Endodermal cell (in vitro differentiated cells): ENCODE results near the gene SPRTN. TPM values are rescaled to one million over a fixed set of nuclear protein-coding genes. Genes with fewer than 3 reads are reported as not detected.

Source experiments
- DNase-seq: peaks from one replicate; pipeline ENCODE4 v3.0.0-alpha.2; 2017
- H3K27ac ChIP-seq: 2 replicates; pipeline ENCODE4 v1.5.1; 2013; ENCODE audit warnings: mild to moderate bottlenecking, low read depth, low read length, moderate library complexity
- H3K27me3 ChIP-seq: 2 replicates; pipeline ENCODE4 v1.6.1; 2013; ENCODE audit warnings: mild to moderate bottlenecking, low read length, moderate library complexity; ENCODE audit not compliant: insufficient read depth, control insufficient read depth, poor library complexity, severe bottlenecking
- H3K36me3 ChIP-seq: 2 replicates; pipeline ENCODE4 v1.7.0; 2013; ENCODE audit warnings: mild to moderate bottlenecking, low read length, moderate library complexity; ENCODE audit not compliant: control insufficient read depth, insufficient read depth
- H3K4me1 ChIP-seq: one replicate; pipeline ENCODE4 v1.7.0; 2013; ENCODE audit warnings: low read length; ENCODE audit not compliant: control insufficient read depth, insufficient read depth
- H3K4me3 ChIP-seq: 2 replicates; pipeline ENCODE4 v1.5.1; 2013; ENCODE audit warnings: mild to moderate bottlenecking, low read length, moderate library complexity
- H3K9ac ChIP-seq: 2 replicates; pipeline ENCODE4 v1.6.1; 2013; ENCODE audit warnings: mild to moderate bottlenecking, low read length, moderate library complexity; ENCODE audit not compliant: poor library complexity, severe bottlenecking; ENCODE audit errors: extremely low read depth
- H3K9me3 ChIP-seq: 2 replicates; pipeline ENCODE4 v1.6.1; 2013; ENCODE audit warnings: mild to moderate bottlenecking, low read length, moderate library complexity; ENCODE audit not compliant: control insufficient read depth
- H3K27ac Mint-ChIP-seq: 2 replicates; pipeline ENCODE4 v1.8.0; 2020; ENCODE audit warnings: mixed read lengths
- H3K27me3 Mint-ChIP-seq: 2 replicates; pipeline ENCODE4 v1.8.0; 2021; ENCODE audit warnings: mild to moderate bottlenecking, mixed read lengths; ENCODE audit not compliant: insufficient read depth
- H3K36me3 Mint-ChIP-seq: 2 replicates; pipeline ENCODE4 v1.8.0; 2020; ENCODE audit warnings: low read depth, mixed read lengths
- H3K4me1 Mint-ChIP-seq: 2 replicates; pipeline ENCODE4 v1.8.0; 2020; ENCODE audit warnings: mixed read lengths
- H3K4me3 Mint-ChIP-seq: 2 replicates; pipeline ENCODE4 v1.8.0; 2020; ENCODE audit warnings: mild to moderate bottlenecking, moderate library complexity, mixed read lengths
- H3K9me3 Mint-ChIP-seq: 2 replicates; pipeline ENCODE4 v1.8.0; 2020; ENCODE audit warnings: mild to moderate bottlenecking, mixed read lengths
- CTCF ChIP-seq: fragments of 200-600 bp; sonication (generic); conservative IDR thresholded peaks from 2 replicates; pipeline ENCODE4 v1.5.0; 2021; ENCODE audit warnings: antibody characterized with exemption, mild to moderate bottlenecking
- whole genome bisulfite sequencing, 2 experiments: methylation state at CpG; one replicate each; pipeline versions ENCODE4 v1.1.5 to v1.1.7; 2013; ENCODE audit warnings: missing lambda C conversion rate in 2 of 2, mixed read lengths in 1 of 2; ENCODE audit not compliant: insufficient coverage in 1 of 2, insufficient read length in 1 of 2; 5-methylcytosine and 5-hydroxymethylcytosine counted together
- total RNA-seq, 2 donors: library from RNA; stranded (reverse); fragmentation: NEBNext Ultra II Directional in 1 of 2; extraction: Animal tissue kit (Norgen Biotek cat#: 25700) in 1 of 2; gene quantifications; 2 replicates in 1 of 2; 3 replicates in 1 of 2; pipeline ENCODE4 v1.2.1, GENCODE V29; 2021

The SPRTN gene
- total RNA-seq, 2 donors from 2014 or later = 12.4 to 20.4 TPM

GRCh38 chr1:231382426-231382825 is 44.3 kb downstream of the SPRTN start:
- no peak overlapping the region for H3K9ac ChIP-seq
- H3K27me3 ChIP-seq = no peaks in the 10 kb centered on the region
- no peak overlapping the region for H3K4me3 ChIP-seq
- Mint-ChIP-seq H3K4me1 (peaks cover 19% of the 10 kb centered on the region), H3K9me3 (no peaks in the 10 kb centered on the region), H3K27me3 (no peaks in the 10 kb centered on the region), H3K36me3 (no peaks in the 10 kb centered on the region), H3K27ac (no peak overlapping the region), H3K4me3 (no peak overlapping the region)
- H3K27ac ChIP-seq = no peak overlapping the region
- no peak for DNase-seq
- H3K36me3 ChIP-seq = no peaks in the 10 kb centered on the region
- H3K4me1 ChIP-seq = peaks cover 4% of the 10 kb centered on the region
- no peaks in the 10 kb centered on the region for H3K9me3 ChIP-seq
- 95% methylated on average over 3 of the region's 3 CpGs; no CpG with 5 or more reads in 1 of the 2 experiments for WGBS, 2 experiments
- no peak for TF ChIP-seq CTCF

GRCh38 chr1:231383159-231383860 is 45.2 kb downstream of the SPRTN start:
- Histone ChIP-seq H3K4me1 (no peaks in the 10 kb centered on the region), H3K4me3 (no peak overlapping the region), H3K9ac (no peak overlapping the region), H3K36me3 (no peaks in the 10 kb centered on the region), H3K9me3 (no peaks in the 10 kb centered on the region), H3K27me3 (no peaks in the 10 kb centered on the region), H3K27ac (no peak overlapping the region)
- Mint-ChIP-seq H3K27ac (no peak overlapping the region), H3K4me3 (no peak overlapping the region), H3K4me1 (peaks cover 16% of the 10 kb centered on the region), H3K36me3 (no peaks in the 10 kb centered on the region), H3K9me3 (no peaks in the 10 kb centered on the region), H3K27me3 (no peaks in the 10 kb centered on the region)
- 91 to 93% methylated on average over 3 to 5 of the region's 5 CpGs for WGBS, 2 experiments
- no peak for DNase-seq
- no peak for TF ChIP-seq CTCF

GRCh38 chr1:231384696-231385415 is 46.8 kb downstream of the SPRTN start:
- no peak for DNase-seq
- Mint-ChIP-seq H3K27ac (no peak overlapping the region), H3K4me3 (no peak overlapping the region), H3K36me3 (no peaks in the 10 kb centered on the region), H3K9me3 (no peaks in the 10 kb centered on the region), H3K4me1 (peaks cover 10% of the 10 kb centered on the region), H3K27me3 (no peaks in the 10 kb centered on the region)
- no peak for TF ChIP-seq CTCF
- H3K9ac ChIP-seq = no peak overlapping the region
- no peaks in the 10 kb centered on the region for H3K36me3 ChIP-seq
- H3K9me3 ChIP-seq = no peaks in the 10 kb centered on the region
- no peaks in the 10 kb centered on the region for H3K4me1 ChIP-seq
- H3K27me3 ChIP-seq = no peaks in the 10 kb centered on the region
- no peak overlapping the region for H3K27ac ChIP-seq
- WGBS, 2 experiments = 90 to 97% methylated on average over 6 of the region's 6 CpGs
- no peak overlapping the region for H3K4me3 ChIP-seq
